Neutrophil (primary cell): ENCODE data around the gene REPS2.

ENCODE experiments used
- H3K27ac ChIP-seq: fragments of 200-600 bp; sonication (generic); 2 replicates; pipeline ENCODE4 v1.5.1; 2016; ENCODE audit warnings: mild to moderate bottlenecking, moderate library complexity
- H3K27me3 ChIP-seq: fragments of 200-600 bp; sonication (generic); 2 replicates; pipeline ENCODE4 v1.6.0; 2016; ENCODE audit warnings: mild to moderate bottlenecking
- H3K36me3 ChIP-seq: fragments of 200-600 bp; sonication (generic); 2 replicates; pipeline ENCODE4 v1.5.1; 2017
- H3K4me1 ChIP-seq, 2 experiments: fragments of 200-600 bp in 1 of 2; sonication (generic) in 1 of 2; 1 replicate in 1 of 2; 2 replicates in 1 of 2; pipeline versions ENCODE4 v1.5.1 to v1.6.1; 2013 to 2016; ENCODE audit warnings: low read depth in 1 of 2, low read length in 1 of 2, mild to moderate bottlenecking in 1 of 2, moderate library complexity in 1 of 2; ENCODE audit not compliant: control insufficient read depth in 1 of 2, insufficient read depth in 1 of 2
- H3K4me3 ChIP-seq, 2 experiments: fragments of 200-600 bp in 1 of 2; sonication (generic) in 1 of 2; 1 replicate in 1 of 2; 2 replicates in 1 of 2; pipeline ENCODE4 v1.5.1; 2013 to 2016; ENCODE audit warnings: low read depth in 1 of 2, low read length in 1 of 2, mild to moderate bottlenecking in 1 of 2, moderate library complexity in 1 of 2
- H3K9me3 ChIP-seq: fragments of 200-600 bp; sonication (generic); 2 replicates; pipeline ENCODE4 v1.5.1; 2016
- CTCF ChIP-seq: fragments of 200-600 bp; sonication (generic); IDR thresholded peaks from 2 replicates; pipeline ENCODE4 v1.5.1; 2016; ENCODE audit warnings: antibody characterized with exemption

The REPS2 gene

GRCh38 chrX:17000751-17001150, 54.3 kb downstream of the REPS2 start:
- no peak overlapping the region for H3K27ac ChIP-seq
- no peak overlapping the region for H3K4me3 ChIP-seq
- H3K27me3 ChIP-seq = no peaks in the 10 kb centered on the region
- no peaks in the 10 kb centered on the region for H3K36me3 ChIP-seq
- H3K9me3 ChIP-seq = no peaks in the 10 kb centered on the region
- TF ChIP-seq CTCF = no peak
- peaks cover 8 to 13% of the 10 kb centered on the region in 2 experiments for H3K4me1 ChIP-seq

- Histone ChIP-seq H3K27me3 (no peaks in the 10 kb centered on the region), H3K36me3 (no peaks in the 10 kb centered on the region), H3K4me1 (peaks cover 19 to 55% of the 10 kb centered on the region in 2 experiments), H3K27ac (peak overlapping the region; percentile 88), H3K4me3 (peak overlapping the region; percentile 66 to 77), H3K9me3 (no peaks in the 10 kb centered on the region)
- peak; percentile 28 for TF ChIP-seq CTCF
Observed at GRCh38 chrX:17005712-17006368, 59.4 kb downstream of the REPS2 start.

- Histone ChIP-seq H3K4me1 (peaks cover 19 to 59% of the 10 kb centered on the region in 2 experiments), H3K36me3 (no peaks in the 10 kb centered on the region), H3K27ac (peak overlapping the region; percentile 88), H3K9me3 (no peaks in the 10 kb centered on the region), H3K27me3 (no peaks in the 10 kb centered on the region), H3K4me3 (peak overlapping the region; percentile 66 to 77)
- peak; percentile 17 for TF ChIP-seq CTCF
Observed at GRCh38 chrX:17007134-17007768, 60.8 kb downstream of the REPS2 start.

GRCh38 chrX:17009856-17010625, 63.6 kb downstream of the REPS2 start:
- H3K36me3 ChIP-seq = no peaks in the 10 kb centered on the region
- H3K4me3 ChIP-seq = no peak overlapping the region
- TF ChIP-seq CTCF = no peak
- peaks cover 16 to 59% of the 10 kb centered on the region in 2 experiments for H3K4me1 ChIP-seq
- H3K9me3 ChIP-seq = no peaks in the 10 kb centered on the region
- H3K27ac ChIP-seq = no peak overlapping the region
- H3K27me3 ChIP-seq = no peaks in the 10 kb centered on the region

GRCh38 chrX:17012465-17012864, 66.0 kb downstream of the REPS2 start:
- Histone ChIP-seq H3K4me1 (peaks cover 12 to 41% of the 10 kb centered on the region in 2 experiments), H3K27ac (no peak overlapping the region), H3K4me3 (no peak overlapping the region), H3K27me3 (no peaks in the 10 kb centered on the region), H3K9me3 (no peaks in the 10 kb centered on the region), H3K36me3 (no peaks in the 10 kb centered on the region)
- TF ChIP-seq CTCF = no peak
